DOHH2 (cell line): Measurements from ENCODE around the gene LGALS9.

Experiments used
- H3F3A ChIP-seq: fragments of 200-600 bp; sonication (generic), shearing (Covaris generic); 2 replicates; pipeline ENCODE4 v1.6.0; 2016; ENCODE audit warnings: antibody characterized with exemption, mild to moderate bottlenecking; ENCODE audit not compliant: control insufficient read depth, insufficient read depth
- H3K27ac ChIP-seq: fragments of 200-600 bp; sonication (generic); 2 replicates; pipeline ENCODE4 v1.5.1; 2014; ENCODE audit warnings: low read depth, mild to moderate bottlenecking, low read length, moderate library complexity
- H3K27me3 ChIP-seq: fragments of 200-600 bp; sonication (generic); 2 replicates; pipeline ENCODE4 v1.6.1; 2014; ENCODE audit warnings: mild to moderate bottlenecking, low read length, mixed read lengths; ENCODE audit not compliant: control insufficient read depth
- H3K36me3 ChIP-seq: fragments of 200-600 bp; sonication (generic); 2 replicates; pipeline ENCODE4 v1.6.1; 2014; ENCODE audit warnings: mild to moderate bottlenecking, low read length, moderate library complexity, mixed read lengths; ENCODE audit not compliant: control insufficient read depth
- H3K4me1 ChIP-seq: fragments of 200-600 bp; sonication (generic); 2 replicates; pipeline ENCODE4 v1.6.1; 2014; ENCODE audit warnings: mild to moderate bottlenecking, low read length, mixed read lengths; ENCODE audit not compliant: control insufficient read depth
- H3K4me2 ChIP-seq: fragments of 200-600 bp; sonication (generic); 2 replicates; pipeline ENCODE4 v1.6.0; 2014; ENCODE audit warnings: mild to moderate bottlenecking, low read length, moderate library complexity
- H3K4me3 ChIP-seq: fragments of 200-600 bp; sonication (generic); 2 replicates; pipeline ENCODE4 v1.5.1; 2014; ENCODE audit warnings: mild to moderate bottlenecking, low read length, mixed read lengths
- H3K79me2 ChIP-seq: fragments of 200-600 bp; sonication (generic); 2 replicates; pipeline ENCODE4 v1.6.1; 2014; ENCODE audit warnings: mild to moderate bottlenecking, low read length, mixed read lengths; ENCODE audit not compliant: control insufficient read depth
- H3K9me2 ChIP-seq: fragments of 200-600 bp; sonication (generic); replicated peaks from 2 replicates; pipeline ENCODE4 v1.6.1; 2014; ENCODE audit warnings: mild to moderate bottlenecking, low read length, mixed read lengths; ENCODE audit not compliant: control insufficient read depth
- H3K9me3 ChIP-seq: fragments of 200-600 bp; sonication (generic); 2 replicates; pipeline ENCODE4 v1.6.1; 2014; ENCODE audit warnings: antibody characterized with exemption, low read length, mixed read lengths; ENCODE audit not compliant: control insufficient read depth, insufficient read depth
- H4K20me1 ChIP-seq: fragments of 200-600 bp; sonication (generic); 2 replicates; pipeline ENCODE4 v1.6.0; 2014; ENCODE audit warnings: low read depth, mild to moderate bottlenecking, antibody characterized with exemption, low read length, moderate library complexity; ENCODE audit not compliant: control insufficient read depth, insufficient read depth
- EZH2phosphoT487 ChIP-seq: fragments of 200-600 bp; sonication (generic); IDR thresholded peaks from 2 replicates; pipeline ENCODE4 v1.6.1; 2017; ENCODE audit warnings: borderline replicate concordance, mild to moderate bottlenecking, antibody characterized with exemption, low read length, moderate library complexity, mixed read lengths
- TF ChIP-seq, protein P1 (sequence below): fragments of 200-600 bp; sonication (generic); IDR thresholded peaks from one replicate; pipeline ENCODE4 v1.5.1; 2014; ENCODE audit warnings: antibody characterized with exemption, mild to moderate bottlenecking, low read depth, low read length; ENCODE audit not compliant: poor library complexity, severe bottlenecking

LGALS9 gene

DNA sequence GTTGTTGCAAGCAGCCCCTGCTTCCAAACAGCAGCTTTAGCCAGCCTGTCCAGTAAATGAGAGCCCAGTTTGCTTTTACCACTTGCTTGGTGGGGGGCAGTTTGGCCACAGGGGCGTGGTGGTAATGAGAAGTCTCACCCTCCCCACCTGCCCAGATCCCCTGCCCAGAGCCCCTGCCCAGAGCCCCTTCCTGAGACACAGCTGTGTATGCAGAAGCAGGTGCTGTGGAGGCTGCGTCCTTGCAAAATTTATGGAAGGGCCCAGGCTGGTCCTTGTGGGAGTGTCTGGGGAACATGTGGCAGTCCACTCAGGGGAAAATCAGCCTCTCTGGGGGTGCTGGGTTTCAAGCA, 27.6 kb upstream of the LGALS9 start:
- H3K4me1 ChIP-seq: no peaks in the 10 kb centered on the region
- H3K9me2 ChIP-seq: no peaks in the 10 kb centered on the region
- H3K27ac ChIP-seq: no peak overlapping the region
- no peaks in the 10 kb centered on the region for H3K79me2 ChIP-seq
- TF ChIP-seq, protein P1, sequence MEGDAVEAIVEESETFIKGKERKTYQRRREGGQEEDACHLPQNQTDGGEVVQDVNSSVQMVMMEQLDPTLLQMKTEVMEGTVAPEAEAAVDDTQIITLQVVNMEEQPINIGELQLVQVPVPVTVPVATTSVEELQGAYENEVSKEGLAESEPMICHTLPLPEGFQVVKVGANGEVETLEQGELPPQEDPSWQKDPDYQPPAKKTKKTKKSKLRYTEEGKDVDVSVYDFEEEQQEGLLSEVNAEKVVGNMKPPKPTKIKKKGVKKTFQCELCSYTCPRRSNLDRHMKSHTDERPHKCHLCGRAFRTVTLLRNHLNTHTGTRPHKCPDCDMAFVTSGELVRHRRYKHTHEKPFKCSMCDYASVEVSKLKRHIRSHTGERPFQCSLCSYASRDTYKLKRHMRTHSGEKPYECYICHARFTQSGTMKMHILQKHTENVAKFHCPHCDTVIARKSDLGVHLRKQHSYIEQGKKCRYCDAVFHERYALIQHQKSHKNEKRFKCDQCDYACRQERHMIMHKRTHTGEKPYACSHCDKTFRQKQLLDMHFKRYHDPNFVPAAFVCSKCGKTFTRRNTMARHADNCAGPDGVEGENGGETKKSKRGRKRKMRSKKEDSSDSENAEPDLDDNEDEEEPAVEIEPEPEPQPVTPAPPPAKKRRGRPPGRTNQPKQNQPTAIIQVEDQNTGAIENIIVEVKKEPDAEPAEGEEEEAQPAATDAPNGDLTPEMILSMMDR: peak; percentile 28
- no peak for TF ChIP-seq EZH2phosphoT487
- H3F3A ChIP-seq: no peaks in the 10 kb centered on the region
- no peaks in the 10 kb centered on the region for H4K20me1 ChIP-seq
- H3K9me3 ChIP-seq: no peaks in the 10 kb centered on the region
- no peak overlapping the region for H3K4me3 ChIP-seq
- H3K4me2 ChIP-seq: no peak overlapping the region
- H3K36me3 ChIP-seq: no peaks in the 10 kb centered on the region
- H3K27me3 ChIP-seq: peaks cover 12% of the 10 kb centered on the region; the same call in 1 of the 2 replicates

DNA sequence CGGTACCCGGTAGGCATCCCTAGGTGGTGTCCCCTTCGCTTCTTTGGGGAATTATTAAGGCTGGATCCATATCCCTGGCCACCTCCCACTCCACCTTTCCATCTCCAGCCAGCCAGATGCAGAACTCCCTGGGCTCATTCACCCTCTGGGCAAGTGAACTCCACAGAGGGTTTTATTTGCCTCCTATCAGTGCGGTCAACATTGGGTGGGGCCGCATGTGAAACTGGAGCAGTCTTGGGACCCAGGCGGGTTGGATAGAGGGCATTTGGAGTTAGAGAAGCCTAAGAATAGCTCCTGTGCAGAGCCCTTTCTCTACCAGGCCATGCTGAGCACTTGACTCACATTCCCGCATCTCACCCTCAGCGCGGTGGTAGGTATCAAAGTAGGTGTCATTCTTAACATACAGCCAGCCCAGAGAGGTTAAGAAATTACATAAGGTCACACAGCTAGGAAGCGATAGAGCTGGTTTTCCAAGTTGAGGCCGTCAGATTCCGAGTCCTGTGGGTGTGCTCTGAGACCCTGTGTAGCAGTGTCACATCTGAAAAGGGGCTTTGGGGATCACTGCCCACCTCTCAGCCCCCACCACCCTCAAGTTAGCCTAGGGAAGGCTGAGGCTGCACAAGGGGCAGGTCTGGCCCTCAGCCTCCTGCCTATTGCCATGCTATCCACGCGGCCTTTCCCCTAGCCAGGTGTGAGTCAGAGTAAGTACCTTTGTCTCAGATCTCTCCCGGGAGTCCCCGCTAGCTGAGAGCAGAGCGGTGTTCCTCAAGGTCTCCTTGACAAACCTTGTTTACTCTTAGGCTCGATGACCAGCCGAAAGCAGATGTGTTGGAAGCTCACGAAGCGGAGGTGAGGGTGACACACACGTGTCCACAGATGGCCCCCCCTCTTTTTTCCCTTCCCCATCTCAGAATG, 26.9 kb upstream of the LGALS9 start:
- H3K27ac ChIP-seq: no peak overlapping the region
- no peaks in the 10 kb centered on the region for H3K79me2 ChIP-seq
- TF ChIP-seq, protein P1: no peak
- no peak for TF ChIP-seq EZH2phosphoT487
- peaks cover 12% of the 10 kb centered on the region; the same call in 1 of the 2 replicates for H3K27me3 ChIP-seq
- H3F3A ChIP-seq: no peaks in the 10 kb centered on the region
- H3K4me2 ChIP-seq: no peak overlapping the region
- H4K20me1 ChIP-seq: no peaks in the 10 kb centered on the region
- H3K9me3 ChIP-seq: no peaks in the 10 kb centered on the region
- no peaks in the 10 kb centered on the region for H3K9me2 ChIP-seq
- H3K4me3 ChIP-seq: no peak overlapping the region
- H3K4me1 ChIP-seq: no peaks in the 10 kb centered on the region
- H3K36me3 ChIP-seq: no peaks in the 10 kb centered on the region

GRCh38 chr17:27605409-27605808, 25.6 kb upstream of the LGALS9 start:
- no peak for TF ChIP-seq EZH2phosphoT487
- TF ChIP-seq, protein P1: no peak
- H3K36me3 ChIP-seq: no peaks in the 10 kb centered on the region
- H3K4me2 ChIP-seq: no peak overlapping the region
- peaks cover 12% of the 10 kb centered on the region; the same call in 1 of the 2 replicates for H3K27me3 ChIP-seq
- no peaks in the 10 kb centered on the region for H4K20me1 ChIP-seq
- H3K27ac ChIP-seq: no peak overlapping the region
- no peaks in the 10 kb centered on the region for H3K9me2 ChIP-seq
- H3F3A ChIP-seq: no peaks in the 10 kb centered on the region
- H3K4me1 ChIP-seq: no peaks in the 10 kb centered on the region
- H3K9me3 ChIP-seq: no peaks in the 10 kb centered on the region
- no peaks in the 10 kb centered on the region for H3K79me2 ChIP-seq
- no peak overlapping the region for H3K4me3 ChIP-seq
